SK-N-SH treated with all-trans-retinoic acid at 6 μM for 48 hours (cell line): ENCODE results near the gene ZNF496.
A peak's percentile ranks its signal among the peaks of the same experiment; 100 is the strongest.

Experiments
- ATAC-seq: fragments of 200-7000 bp; cut with Tn5 transposase; 3 replicates; pipeline ENCODE4 v1.9.1; 2020; ENCODE audit warnings: mild to moderate bottlenecking, moderate library complexity
- ARNTL ChIP-seq: fragments of 450-650 bp; formaldehyde crosslinking; IDR thresholded peaks from 2 replicates; pipeline ENCODE4 v1.5.0; 2020; ENCODE audit warnings: low read depth, mild to moderate bottlenecking, moderate library complexity, borderline replicate concordance
- BACH2 ChIP-seq: fragments of 250-450 bp; sonication (Bioruptor Pico); IDR thresholded peaks from 2 replicates; pipeline ENCODE4 v1.9.0; 2021; ENCODE audit warnings: mild to moderate bottlenecking, borderline replicate concordance
- CREB5 ChIP-seq: fragments of 250-450 bp; sonication (Bioruptor Pico); IDR thresholded peaks from 2 replicates; pipeline ENCODE4 v1.5.1; 2020; ENCODE audit warnings: low read depth, mild to moderate bottlenecking, moderate library complexity
- CSDC2 ChIP-seq: fragments of 250-450 bp; sonication (Bioruptor Pico); IDR thresholded peaks from 2 replicates; pipeline ENCODE4 v1.5.0; 2020; ENCODE audit warnings: mild to moderate bottlenecking, moderate library complexity
- CSRNP3 ChIP-seq: fragments of 250-450 bp; sonication (Bioruptor Pico); IDR thresholded peaks from 2 replicates; pipeline ENCODE4 v1.5.1; 2021; ENCODE audit warnings: mild to moderate bottlenecking, moderate library complexity
- ESRRG ChIP-seq: fragments of 250-450 bp; sonication (Bioruptor Pico); IDR thresholded peaks from 2 replicates; pipeline ENCODE4 v1.6.1; 2021; ENCODE audit warnings: mild to moderate bottlenecking
- GLIS3 ChIP-seq: fragments of 250-450 bp; sonication (Bioruptor Pico); IDR thresholded peaks from 2 replicates; pipeline ENCODE4 v1.5.0; 2020; ENCODE audit warnings: mild to moderate bottlenecking, moderate library complexity
- ISL1 ChIP-seq: fragments of 250-450 bp; sonication (Bioruptor Pico); IDR thresholded peaks from 2 replicates; pipeline ENCODE4 v2.1.2; 2022; ENCODE audit warnings: mild to moderate bottlenecking, moderate library complexity
- OSR1 ChIP-seq: fragments of 250-450 bp; sonication (Bioruptor Pico); IDR thresholded peaks from 2 replicates; pipeline ENCODE4 v1.8.0; 2022; ENCODE audit warnings: moderate library complexity, mild to moderate bottlenecking, inconsistent platforms
- PATZ1 ChIP-seq: fragments of 250-450 bp; sonication (Bioruptor Pico); IDR thresholded peaks from 2 replicates; pipeline ENCODE4 v1.8.0; 2020; ENCODE audit warnings: mild to moderate bottlenecking, moderate library complexity, borderline replicate concordance
- PPARA ChIP-seq: fragments of 250-450 bp; sonication (Bioruptor Pico); IDR thresholded peaks from 2 replicates; pipeline ENCODE4 v1.5.0; 2020; ENCODE audit warnings: mild to moderate bottlenecking, borderline replicate concordance
- RARB ChIP-seq: fragments of 250-450 bp; sonication (Bioruptor Pico); IDR thresholded peaks from 2 replicates; pipeline ENCODE4 v1.8.0; 2021; ENCODE audit warnings: mild to moderate bottlenecking, moderate library complexity
- SNAI2 ChIP-seq: fragments of 250-450 bp; sonication (Bioruptor Pico); IDR thresholded peaks from 2 replicates; pipeline ENCODE4 v1.5.0; 2020; ENCODE audit warnings: mild to moderate bottlenecking, moderate library complexity
- TCF4 ChIP-seq: fragments of 250-450 bp; sonication (Bioruptor Pico); IDR thresholded peaks from 2 replicates; pipeline ENCODE4 v1.8.0; 2021; ENCODE audit warnings: mild to moderate bottlenecking, moderate library complexity, borderline replicate concordance
- TSHZ2 ChIP-seq: fragments of 250-450 bp; sonication (Bioruptor Pico); IDR thresholded peaks from 2 replicates; pipeline ENCODE4 v1.5.0; 2020; ENCODE audit warnings: mild to moderate bottlenecking, moderate library complexity
- ZC3H10 ChIP-seq: fragments of 250-450 bp; sonication (Bioruptor Pico); IDR thresholded peaks from 2 replicates; pipeline ENCODE4 v1.5.1; 2021; ENCODE audit warnings: mild to moderate bottlenecking, moderate library complexity
- ZFP3 ChIP-seq: fragments of 250-450 bp; sonication (Bioruptor Pico); IDR thresholded peaks from 2 replicates; pipeline ENCODE4 v1.5.0; 2020; ENCODE audit warnings: mild to moderate bottlenecking, moderate library complexity
- ZFP30 ChIP-seq: fragments of 450-650 bp; formaldehyde crosslinking; IDR thresholded peaks from 2 replicates; pipeline ENCODE4 v1.5.0; 2022; ENCODE audit warnings: mild to moderate bottlenecking, moderate library complexity
- ZNF565 ChIP-seq: fragments of 450-650 bp; formaldehyde crosslinking; conservative IDR thresholded peaks from 2 replicates; pipeline ENCODE4 v1.5.0; 2020; ENCODE audit warnings: low read depth, mild to moderate bottlenecking, moderate library complexity
- ZNF70 ChIP-seq: fragments of 450-650 bp; formaldehyde crosslinking; IDR thresholded peaks from 2 replicates; pipeline ENCODE4 v1.5.0; 2020; ENCODE audit warnings: mild to moderate bottlenecking, moderate library complexity
- ZNF8 ChIP-seq: fragments of 450-650 bp; formaldehyde crosslinking; IDR thresholded peaks from 2 replicates; pipeline ENCODE4 v1.5.0; 2020; ENCODE audit warnings: mild to moderate bottlenecking, moderate library complexity

Gene ZNF496

GRCh38 chr1:247295274-247295684 is 36.4 kb downstream of the ZNF496 start:
- no peak for ATAC-seq
- no peak for TF ChIP-seq SNAI2 (CRISPR knock-in tag)
- TF ChIP-seq PATZ1 (CRISPR knock-in tag): no peak
- TF ChIP-seq BACH2 (CRISPR knock-in tag): no peak
- no peak for TF ChIP-seq ZFP3 (CRISPR knock-in tag)
- TF ChIP-seq ZC3H10: no peak
- no peak for TF ChIP-seq ZNF70
- TF ChIP-seq ZNF565 (CRISPR knock-in tag): no peak
- TF ChIP-seq CSDC2 (CRISPR knock-in tag): no peak
- no peak for TF ChIP-seq TCF4 (CRISPR knock-in tag)
- no peak for TF ChIP-seq ISL1 (CRISPR knock-in tag)
- no peak for TF ChIP-seq CSRNP3 (CRISPR knock-in tag)
- no peak for TF ChIP-seq GLIS3
- no peak for TF ChIP-seq PPARA
- no peak for TF ChIP-seq ARNTL

GRCh38 chr1:247294282-247294681 is 37.4 kb downstream of the ZNF496 start:
- ATAC-seq: no peak; the same call in 2 of the 3 replicates
- TF ChIP-seq TCF4 (CRISPR knock-in tag): no peak
- TF ChIP-seq ZFP30 (CRISPR knock-in tag): no peak
- TF ChIP-seq RARB (CRISPR knock-in tag): no peak

GRCh38 chr1:247293047-247293446 is 38.6 kb downstream of the ZNF496 start:
- no peak for TF ChIP-seq ARNTL
- TF ChIP-seq ZFP3 (CRISPR knock-in tag): no peak
- TF ChIP-seq ZNF565 (CRISPR knock-in tag): no peak
- no peak for TF ChIP-seq OSR1
- no peak for TF ChIP-seq ZC3H10
- TF ChIP-seq GLIS3: no peak
- TF ChIP-seq ESRRG (CRISPR knock-in tag): no peak
- no peak for TF ChIP-seq BACH2 (CRISPR knock-in tag)
- no peak for TF ChIP-seq ZNF8
- no peak for TF ChIP-seq TCF4 (CRISPR knock-in tag)
- no peak for TF ChIP-seq RARB (CRISPR knock-in tag)
- TF ChIP-seq CREB5: no peak
- no peak for TF ChIP-seq PPARA
- no peak for TF ChIP-seq ISL1 (CRISPR knock-in tag)
- TF ChIP-seq PATZ1 (CRISPR knock-in tag): no peak
- no peak for TF ChIP-seq SNAI2 (CRISPR knock-in tag)
- TF ChIP-seq ZNF70: no peak
- ATAC-seq: no peak

GRCh38 chr1:247291833-247292561 is 39.7 kb downstream of the ZNF496 start:
- peak; percentile 33; the same call in 2 of the 3 replicates for ATAC-seq
- no peak for TF ChIP-seq ZNF70
- no peak for TF ChIP-seq CREB5
- TF ChIP-seq PPARA: no peak
- no peak for TF ChIP-seq ESRRG (CRISPR knock-in tag)
- no peak for TF ChIP-seq TSHZ2 (CRISPR knock-in tag)
- TF ChIP-seq ZFP3 (CRISPR knock-in tag): no peak
- no peak for TF ChIP-seq GLIS3
- TF ChIP-seq CSDC2 (CRISPR knock-in tag): no peak
- no peak for TF ChIP-seq ZFP30 (CRISPR knock-in tag)
- no peak for TF ChIP-seq PATZ1 (CRISPR knock-in tag)
- TF ChIP-seq TCF4 (CRISPR knock-in tag): no peak
- TF ChIP-seq ZC3H10: no peak
